GM23338 (cell line): Measurements from ENCODE around the gene ZPLD1. TPM values are rescaled to one million over a fixed set of nuclear protein-coding genes. Genes with fewer than 3 reads are reported as not detected.

Experiments used
- ATAC-seq: fragments of 200-7000 bp; cut with Tn5 transposase; 3 replicates; pipeline ENCODE4 v1.9.1; 2020
- DNase-seq: peaks from one replicate; pipeline ENCODE4 v3.0.0-alpha.2; 2015; ENCODE audit warnings: low spot score
- H2AFZ ChIP-seq: fragments of 200-600 bp; sonication (generic); 2 replicates; pipeline ENCODE4 v1.8.0; 2016; ENCODE audit warnings: antibody characterized with exemption, mild to moderate bottlenecking, moderate library complexity
- H3F3A ChIP-seq: fragments of 200-600 bp; sonication (generic); replicated peaks from 2 replicates; pipeline ENCODE4 v1.8.0; 2017; ENCODE audit warnings: antibody characterized with exemption, mixed run types, low read depth
- H3K27ac ChIP-seq: fragments of 200-600 bp; sonication (generic); 2 replicates; pipeline ENCODE4 v1.6.1; 2016; ENCODE audit warnings: low read depth
- H3K27me3 ChIP-seq: fragments of 200-600 bp; sonication (generic); 2 replicates; pipeline ENCODE4 v1.8.0; 2016; ENCODE audit warnings: mild to moderate bottlenecking, mixed run types, moderate library complexity; ENCODE audit not compliant: insufficient read depth
- H3K36me3 ChIP-seq: fragments of 200-600 bp; sonication (generic); 2 replicates; pipeline ENCODE4 v1.8.0; 2016; ENCODE audit warnings: mild to moderate bottlenecking; ENCODE audit not compliant: insufficient read depth
- H3K4me1 ChIP-seq: fragments of 200-600 bp; sonication (generic); 2 replicates; pipeline ENCODE4 v1.8.0; 2016; ENCODE audit warnings: mild to moderate bottlenecking, moderate library complexity; ENCODE audit not compliant: insufficient read depth
- H3K4me2 ChIP-seq: fragments of 200-600 bp; sonication (generic); 2 replicates; pipeline ENCODE4 v1.7.1; 2017; ENCODE audit warnings: mixed run types
- H3K4me3 ChIP-seq: fragments of 200-600 bp; sonication (generic); 2 replicates; pipeline ENCODE4 v1.6.1; 2016; ENCODE audit warnings: mixed run types
- H3K79me2 ChIP-seq: fragments of 200-600 bp; sonication (generic); replicated peaks from 2 replicates; pipeline ENCODE4 v1.8.0; 2017; ENCODE audit warnings: mild to moderate bottlenecking; ENCODE audit not compliant: insufficient read depth
- H3K9me2 ChIP-seq: fragments of 200-600 bp; sonication (generic); 2 replicates; pipeline ENCODE4 v1.8.0; 2017; ENCODE audit not compliant: insufficient read depth
- H4K20me1 ChIP-seq: fragments of 200-600 bp; sonication (generic); replicated peaks from 2 replicates; pipeline ENCODE4 v1.8.0; 2017; ENCODE audit warnings: mild to moderate bottlenecking; ENCODE audit not compliant: insufficient read depth
- H3K27ac Mint-ChIP-seq: 2 replicates; pipeline ENCODE4 v1.8.0; 2020; ENCODE audit warnings: inconsistent platforms, mild to moderate bottlenecking, moderate library complexity, mixed read lengths
- H3K27me3 Mint-ChIP-seq: 3 replicates; pipeline ENCODE4 v1.8.0; 2022; ENCODE audit warnings: low read depth, mild to moderate bottlenecking, moderate library complexity, mixed read lengths, inconsistent platforms; ENCODE audit not compliant: insufficient read depth, poor library complexity
- H3K36me3 Mint-ChIP-seq: 3 replicates; pipeline ENCODE4 v1.8.0; 2021; ENCODE audit warnings: low read depth, mild to moderate bottlenecking, inconsistent platforms, moderate library complexity, mixed read lengths
- H3K4me1 Mint-ChIP-seq: 3 replicates; pipeline ENCODE4 v1.8.0; 2020; ENCODE audit warnings: mild to moderate bottlenecking, inconsistent platforms, mixed read lengths
- H3K4me3 Mint-ChIP-seq: 3 replicates; pipeline ENCODE4 v1.8.0; 2021; ENCODE audit warnings: moderate library complexity, mild to moderate bottlenecking, inconsistent platforms, mixed read lengths
- H3K9me3 Mint-ChIP-seq: 3 replicates; pipeline ENCODE4 v1.8.0; 2020; ENCODE audit warnings: moderate library complexity, mild to moderate bottlenecking, inconsistent platforms, mixed read lengths
- ETS1 ChIP-seq: IDR thresholded peaks from 2 replicates; pipeline ENCODE4 v1.6.1; 2016; ENCODE audit warnings: antibody characterized with exemption
- EZH2 ChIP-seq: fragments of 200-600 bp; sonication (generic); IDR thresholded peaks from one replicate; pipeline ENCODE4 v1.8.0; 2017; ENCODE audit warnings: antibody characterized with exemption, mild to moderate bottlenecking, low read depth; ENCODE audit not compliant: unreplicated experiment
- EZH2phosphoT487 ChIP-seq: fragments of 200-600 bp; sonication (generic); IDR thresholded peaks from one replicate; pipeline ENCODE4 v1.8.1; 2018; ENCODE audit warnings: antibody characterized with exemption; ENCODE audit not compliant: unreplicated experiment
- NANOG ChIP-seq: IDR thresholded peaks from 2 replicates; pipeline ENCODE4 v1.6.1; 2016; ENCODE audit warnings: antibody characterized with exemption, borderline replicate concordance
- STAT1 ChIP-seq: IDR thresholded peaks from one replicate; pipeline ENCODE4 v1.6.1; 2016; ENCODE audit warnings: antibody characterized with exemption; ENCODE audit not compliant: unreplicated experiment
- ZNF331 ChIP-seq: fragments of 250-450 bp; sonication (Bioruptor Pico); IDR thresholded peaks from 2 replicates; pipeline ENCODE4 v1.5.0; 2020; ENCODE audit warnings: low read depth, mild to moderate bottlenecking, moderate library complexity
- ZNF462 ChIP-seq: fragments of 250-450 bp; sonication (Bioruptor Pico); IDR thresholded peaks from 2 replicates; pipeline ENCODE4 v1.5.0; 2020; ENCODE audit warnings: mild to moderate bottlenecking, moderate library complexity
- polyA plus RNA-seq: library from polyadenylated mRNA; unstranded; fragments of >200 nt; fragmentation: Nextera tagmentation; extraction: Ambion mirVana; gene quantifications from 2 replicates; pipeline ENCODE4 v1.2.1, GENCODE V29; 2016
- total RNA-seq: library from RNA; depleted of rRNA; stranded (reverse); fragments of >200 nt; shearing (Covaris generic); gene quantifications from 2 replicates; pipeline ENCODE4 v1.2.3, GENCODE V29; 2014

Gene ZPLD1
- total and polyA plus RNA-seq, 2 experiments from 2014 or later: not detected

GRCh38 chr3:102497571-102497970 is 62.8 kb downstream of the ZPLD1 start:
- Mint-ChIP-seq H3K27ac (no peak overlapping the region), H3K4me1 (peaks cover 7% of the 10 kb centered on the region; the same call in 2 of the 3 replicates), H3K9me3 (peaks cover 7% of the 10 kb centered on the region; the same call in 2 of the 3 replicates), H3K27me3 (peaks cover 4% of the 10 kb centered on the region), H3K36me3 (peaks cover 2% of the 10 kb centered on the region; the same call in 2 of the 3 replicates), H3K4me3 (no peak overlapping the region)
- Histone ChIP-seq H2AFZ (no peak overlapping the region), H3K27ac (no peak overlapping the region), H3K79me2 (no peaks in the 10 kb centered on the region), H3K27me3 (no peaks in the 10 kb centered on the region), H4K20me1 (no peaks in the 10 kb centered on the region), H3K4me3 (no peak overlapping the region), H3K9me2 (no peaks in the 10 kb centered on the region), H3K4me1 (no peaks in the 10 kb centered on the region), H3F3A (no peaks in the 10 kb centered on the region), H3K36me3 (no peaks in the 10 kb centered on the region), H3K4me2 (no peak overlapping the region)
- no peak for ATAC-seq
- no peak for TF ChIP-seq ZNF331 (CRISPR knock-in tag)
- no peak for TF ChIP-seq EZH2phosphoT487
- no peak for TF ChIP-seq ZNF462 (CRISPR knock-in tag)
- TF ChIP-seq EZH2: no peak
- TF ChIP-seq ETS1: no peak
- no peak for TF ChIP-seq NANOG
- TF ChIP-seq STAT1: no peak
- DNase-seq: no peak
